Smooth muscle cell of the brain vasculature (primary cell): Measurements from ENCODE around the gene DUSP16.
"Not testable (repeated sequence)": the region's sequence is repeated elsewhere in the genome, so short reads cannot be mapped to it uniquely, and the experiment has no call there.

ENCODE experiments used
- DNase-seq: peaks from one replicate; pipeline ENCODE4 v3.0.0-alpha.2; 2012; ENCODE audit warnings: low read depth, low spot score

Gene DUSP16

DNA sequence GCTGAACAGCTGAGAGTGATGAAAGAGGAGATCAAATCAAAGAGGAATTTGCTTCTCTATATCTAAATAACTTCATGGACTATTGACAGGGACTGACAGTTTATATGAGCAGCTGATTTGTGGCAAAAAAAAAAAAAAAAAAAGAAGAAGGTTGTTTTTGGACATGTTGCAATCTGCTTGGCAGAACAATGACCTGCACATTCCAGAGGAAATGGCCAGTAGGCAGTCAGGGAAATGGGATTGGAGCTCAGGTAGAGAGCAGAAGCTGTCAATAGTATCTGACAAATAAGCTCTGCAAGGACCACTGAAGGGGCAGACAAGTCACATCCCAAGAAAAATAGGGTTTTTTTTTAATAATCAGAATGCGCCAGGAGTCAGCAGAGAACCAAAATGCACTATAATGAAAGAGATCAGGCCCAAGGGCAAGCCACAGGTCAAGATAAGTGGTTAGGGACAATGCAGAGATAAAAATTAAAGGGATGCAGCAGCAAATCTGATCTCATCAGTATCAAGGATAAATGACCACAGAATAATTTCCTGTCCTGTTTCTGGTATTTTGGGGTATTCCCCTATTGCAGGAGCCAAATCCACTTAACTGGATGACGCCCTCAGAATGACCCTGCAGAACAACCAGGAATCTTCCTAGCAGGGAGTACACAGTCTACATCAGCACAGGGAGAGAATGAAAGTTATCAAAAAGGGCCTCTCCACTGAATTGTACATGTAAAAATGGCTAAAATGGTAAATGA lies 22.6 kb upstream of the DUSP16 start:
- no peak for DNase-seq

- no peak for DNase-seq
Observed at GRCh38 chr12:12583510-12584178, 21.0 kb upstream of the DUSP16 start.

DNA sequence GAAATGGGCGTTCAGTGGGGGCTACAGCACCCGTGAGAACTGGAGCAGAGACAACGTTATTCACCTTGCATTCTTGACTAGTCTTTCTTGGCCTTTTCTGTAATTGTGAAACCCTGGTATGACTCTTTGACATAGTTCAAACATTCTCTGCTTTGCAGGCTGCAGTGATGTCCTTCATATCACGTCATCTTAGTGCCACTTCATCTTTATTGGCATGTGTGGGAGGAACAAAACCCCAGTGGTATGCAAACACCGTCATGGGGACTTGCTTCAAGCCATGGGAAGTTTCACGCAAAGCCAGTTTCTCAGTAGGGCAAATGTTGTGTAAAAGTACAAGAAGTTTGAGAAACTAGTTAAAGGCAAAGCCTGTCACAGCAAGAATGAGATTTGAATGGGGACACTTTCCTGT lies 20.2 kb upstream of the DUSP16 start:
- no peak for DNase-seq

DNA sequence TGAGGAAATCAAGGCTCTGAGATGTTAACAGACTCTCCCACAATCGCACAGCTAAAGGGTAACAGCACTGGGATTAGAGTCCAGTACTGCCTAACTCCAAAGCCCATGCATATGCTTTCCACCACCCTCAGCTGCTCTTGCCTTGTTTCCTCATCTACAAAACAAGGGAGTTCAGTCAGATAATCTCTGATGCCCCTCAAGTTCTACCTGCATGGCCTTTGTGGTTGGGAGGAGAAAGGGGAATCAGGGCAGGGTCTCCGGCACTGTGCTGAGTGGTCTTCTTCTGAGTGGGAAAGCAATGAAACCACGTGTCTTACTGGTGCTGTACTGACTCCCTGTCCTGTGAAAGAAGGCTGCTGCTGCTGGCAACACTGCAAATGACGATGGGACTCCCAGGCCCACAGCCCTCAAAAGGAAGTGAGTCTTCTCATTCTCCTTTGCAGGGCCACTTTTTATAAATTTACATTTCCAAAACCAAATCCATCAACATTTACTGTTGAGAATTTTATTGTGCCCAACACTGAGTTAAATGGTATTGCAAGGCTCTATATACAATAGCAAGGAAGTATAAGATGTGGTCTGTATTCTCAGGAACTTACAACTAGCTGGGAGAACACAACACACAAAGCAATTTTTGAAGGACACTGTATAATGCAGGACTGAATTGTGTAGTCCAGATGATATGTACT lies 19.7 kb upstream of the DUSP16 start:
- no peak for DNase-seq

DNA sequence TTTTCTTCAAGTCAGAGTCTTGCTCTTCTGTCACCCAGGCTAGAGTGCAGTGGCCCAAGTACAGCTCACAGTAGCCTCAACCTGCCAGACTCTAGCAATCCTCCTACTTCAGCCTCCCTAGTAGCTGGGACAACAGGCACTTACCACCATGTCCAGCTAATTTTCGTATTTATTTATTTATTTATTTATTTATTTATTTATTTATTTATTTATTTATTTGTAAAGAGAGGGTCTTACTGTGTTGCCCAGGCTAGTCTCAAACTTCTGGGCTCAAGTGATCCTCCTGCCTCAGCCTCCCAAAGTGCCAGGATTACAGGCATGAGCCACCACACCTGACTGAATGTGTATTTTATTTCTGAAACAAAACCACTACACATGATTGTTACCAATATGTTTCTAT lies 18.1 kb upstream of the DUSP16 start:
- not testable (repeated sequence) for DNase-seq

GRCh38 chr12:12577786-12578185 lies 15.1 kb upstream of the DUSP16 start:
- DNase-seq: no peak

DNA sequence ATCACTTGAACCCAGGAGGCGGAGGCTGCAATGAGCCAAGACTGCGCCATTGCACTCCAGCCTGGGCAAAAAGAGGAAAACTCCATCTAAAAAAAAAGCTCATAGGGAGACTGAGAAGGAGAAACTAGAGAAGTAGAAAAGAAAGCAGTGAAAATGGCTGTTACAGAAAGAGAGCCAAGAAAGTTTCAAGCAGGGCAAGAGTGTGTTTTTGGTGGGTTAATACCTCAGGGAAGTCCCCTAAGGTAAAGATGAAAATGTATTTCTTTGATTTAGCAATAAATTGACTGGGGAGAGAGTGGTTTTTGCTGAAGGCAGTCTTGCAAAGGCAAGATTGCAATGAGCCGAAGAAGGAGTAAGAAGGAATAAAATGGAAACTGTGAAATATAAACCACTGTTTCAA lies 10.0 kb upstream of the DUSP16 start:
- DNase-seq: no peak

GRCh38 chr12:12565971-12566370 lies 3.3 kb upstream of the DUSP16 start:
- not testable (repeated sequence) for DNase-seq

DNA sequence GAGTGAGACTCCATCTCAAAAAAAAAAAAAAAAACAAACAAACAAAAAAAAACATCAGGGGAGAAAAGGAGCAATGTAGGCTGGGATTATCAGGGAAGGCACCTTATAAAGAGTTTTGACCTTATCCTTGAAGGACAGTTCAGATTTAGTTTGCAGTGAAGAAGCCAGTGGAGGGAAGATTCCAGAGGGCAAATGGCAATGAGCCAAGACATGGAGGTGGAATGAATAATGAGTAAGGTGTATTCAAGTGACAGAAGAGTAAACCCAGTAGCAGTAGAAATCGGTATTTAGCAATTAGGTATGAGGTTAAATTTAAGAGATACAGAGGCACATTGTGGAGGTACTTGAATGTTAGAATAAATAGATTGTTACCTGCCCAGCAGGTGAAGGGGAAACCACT lies 2.2 kb upstream of the DUSP16 start:
- DNase-seq: no peak

DNA sequence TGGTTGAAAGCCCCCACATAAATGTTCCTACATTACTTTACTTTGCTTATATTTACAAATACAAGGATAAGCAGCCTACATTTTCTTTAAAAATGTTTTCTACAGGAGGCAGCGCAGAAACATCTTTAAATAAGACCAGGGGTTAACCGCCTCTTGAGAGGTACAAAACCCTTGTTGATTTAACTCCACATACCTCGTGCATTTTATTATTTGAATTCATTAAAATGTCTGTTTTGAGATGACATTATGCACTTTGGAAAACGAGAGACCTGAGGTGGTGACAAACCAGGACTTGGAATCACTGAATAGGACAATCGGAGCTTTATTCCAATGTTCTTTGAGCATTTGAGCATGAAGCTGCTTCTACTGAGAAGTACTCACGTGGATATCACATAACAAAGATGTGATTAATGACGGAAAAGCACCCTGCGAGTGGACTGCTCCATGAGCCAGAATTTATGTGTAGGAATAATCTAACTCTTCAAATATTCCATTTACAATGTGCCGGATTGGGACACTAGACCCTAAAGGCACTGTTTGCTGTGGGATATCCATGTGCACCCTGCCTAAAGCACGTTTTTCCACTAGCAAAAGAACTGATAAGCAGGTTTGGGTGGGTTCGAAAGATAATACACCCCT lies 746 bp upstream of the DUSP16 start:
- DNase-seq: no peak

GRCh38 chr12:12562016-12562483 lies 613 bp downstream of the DUSP16 start:
- DNase-seq: no peak

GRCh38 chr12:12561371-12562015 lies 1.2 kb downstream of the DUSP16 start:
- no peak for DNase-seq

- DNase-seq: no peak
Observed at GRCh38 chr12:12560587-12561370, 1.9 kb downstream of the DUSP16 start.

DNA sequence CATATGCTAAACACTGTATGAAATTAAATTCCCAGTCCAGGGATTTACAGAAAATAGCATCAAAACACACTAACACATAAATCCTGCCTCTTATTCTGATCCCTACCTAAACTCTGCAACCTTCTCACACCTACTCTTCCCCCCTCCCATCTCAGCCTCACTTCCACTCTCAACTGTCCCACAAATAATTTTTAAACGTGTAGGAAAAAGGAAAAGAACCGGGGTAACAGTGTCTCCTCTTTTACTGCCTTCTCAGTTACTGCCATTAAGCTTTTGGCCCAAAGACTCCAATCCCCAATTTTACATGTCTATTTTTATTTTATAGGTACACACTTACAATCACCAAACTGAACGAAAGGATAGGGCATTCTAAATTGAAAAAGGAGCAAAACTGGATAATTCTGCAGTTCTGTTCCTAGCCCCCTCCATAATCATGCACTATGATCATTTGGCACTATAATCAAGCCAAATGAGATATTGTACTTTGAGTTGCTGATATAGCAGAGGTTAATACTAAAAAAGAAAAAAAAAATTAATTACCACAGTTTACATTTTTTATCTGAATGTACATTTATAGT lies 2.9 kb downstream of the DUSP16 start:
- DNase-seq: no peak

DNA sequence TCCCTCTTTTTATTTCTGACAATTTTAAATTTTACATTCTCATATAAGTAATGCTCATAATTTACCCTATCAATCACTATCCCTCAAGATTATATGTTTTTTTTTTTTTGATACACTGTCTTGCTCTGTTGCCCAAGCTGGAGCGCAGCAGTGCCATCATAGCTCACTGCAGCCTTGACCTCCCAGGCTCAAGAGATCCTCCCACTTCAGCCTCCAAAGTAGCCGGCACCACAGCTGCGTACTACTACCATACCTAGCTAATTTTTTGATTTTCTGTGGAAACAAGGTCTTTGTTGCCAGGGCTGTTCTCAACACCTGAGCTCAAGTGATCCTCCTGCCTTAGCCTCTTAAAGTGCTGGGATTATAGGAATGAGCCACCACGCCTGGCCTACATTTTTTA lies 4.4 kb downstream of the DUSP16 start:
- DNase-seq: no peak

DNA sequence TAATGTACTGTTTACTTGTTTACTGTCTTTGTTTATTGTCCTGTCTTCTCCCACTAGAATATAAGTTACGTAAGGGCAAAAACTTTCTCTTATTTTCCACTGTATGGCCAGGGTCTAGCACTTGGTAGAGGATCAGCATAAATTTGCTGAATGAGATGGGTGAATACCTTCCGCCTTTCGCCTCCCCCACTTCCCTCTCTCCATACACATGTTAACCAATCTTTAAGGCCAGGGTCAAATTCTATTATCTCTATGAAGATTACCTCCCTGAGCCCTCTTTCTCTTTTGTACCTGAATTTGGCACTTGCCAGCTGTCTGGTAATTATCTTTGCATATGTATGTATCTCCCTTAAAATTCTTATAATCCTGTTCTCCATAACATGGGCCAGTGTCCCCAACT lies 4.9 kb downstream of the DUSP16 start:
- no peak for DNase-seq

DNA sequence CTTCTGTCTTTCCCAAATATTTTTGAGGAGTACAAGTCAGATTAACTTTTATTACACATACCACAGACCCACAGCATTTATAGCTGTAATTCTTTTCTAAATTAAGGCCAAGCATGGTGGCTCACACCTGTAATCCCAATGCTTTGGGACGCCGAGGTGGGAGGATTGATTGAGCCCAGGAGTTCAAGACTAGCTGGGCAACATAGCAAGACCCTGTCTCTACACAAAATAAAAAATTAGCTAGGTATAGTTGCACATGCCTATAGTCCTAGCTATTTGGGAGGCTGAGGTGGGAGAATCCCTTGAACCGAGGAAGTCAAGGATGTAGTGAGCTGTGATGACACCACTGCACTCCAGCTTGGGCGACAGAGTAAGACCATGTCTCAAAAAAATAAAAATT lies 7.0 kb downstream of the DUSP16 start:
- no peak for DNase-seq

GRCh38 chr12:12553208-12553785 lies 9.4 kb downstream of the DUSP16 start:
- no peak for DNase-seq

- no peak for DNase-seq
Observed at GRCh38 chr12:12551115-12551514, 11.5 kb downstream of the DUSP16 start.

GRCh38 chr12:12550277-12550676 lies 12.4 kb downstream of the DUSP16 start:
- no peak for DNase-seq
